ENCODE measurements around the gene CES2.
A peak's percentile ranks its signal among the peaks of the same experiment; 100 is the strongest.
"Not testable (repeated sequence)": the region's sequence is repeated elsewhere in the genome, so short reads cannot be mapped to it uniquely, and the experiment has no call there.

CES2 gene

GRCh38 chr16:66935314-66936011 is at the start of gene CES2:
Gene CES2, plus strand, starts transcription at chr16:66935516. Its CDS starts 120 bp downstream, at chr16:66935636.
- no peak for DNase-seq

GRCh38 chr16:66886321-66886720 is 49.0 kb upstream of the CES2 start:
- no peak for DNase-seq

- no peak for DNase-seq
Measured at GRCh38 chr16:66886914-66887313, 48.4 kb upstream of the CES2 start.

GRCh38 chr16:66888647-66889615 is 46.4 kb upstream of the CES2 start:
- no peak for DNase-seq

GRCh38 chr16:66889622-66890021 is 45.7 kb upstream of the CES2 start:
- DNase-seq = no peak

GRCh38 chr16:66890799-66891198 is 44.5 kb upstream of the CES2 start:
- DNase-seq = no peak

- DNase-seq = no peak
Measured at GRCh38 chr16:66891360-66891759, 44.0 kb upstream of the CES2 start.

- no peak for DNase-seq
Measured at GRCh38 chr16:66891797-66892196, 43.5 kb upstream of the CES2 start.

GRCh38 chr16:66894055-66894454 is 41.3 kb upstream of the CES2 start:
- DNase-seq = no peak

GRCh38 chr16:66894948-66895688 is 40.2 kb upstream of the CES2 start:
- DNase-seq = peak; percentile 57

- no peak for DNase-seq
Measured at GRCh38 chr16:66895689-66895979, 39.7 kb upstream of the CES2 start.

- DNase-seq = no peak
Measured at GRCh38 chr16:66895999-66896398, 39.3 kb upstream of the CES2 start.

GRCh38 chr16:66896682-66897081 is 38.6 kb upstream of the CES2 start:
- not testable (repeated sequence) for DNase-seq

GRCh38 chr16:66898207-66898606 is 37.1 kb upstream of the CES2 start:
- no peak for DNase-seq

GRCh38 chr16:66898933-66899309 is 36.4 kb upstream of the CES2 start:
- no peak for DNase-seq

GRCh38 chr16:66899310-66899944 is 35.9 kb upstream of the CES2 start:
- DNase-seq = no peak

GRCh38 chr16:66899945-66900710 is 35.2 kb upstream of the CES2 start:
- no peak for DNase-seq

GRCh38 chr16:66900721-66901441 is 34.4 kb upstream of the CES2 start:
- no peak for DNase-seq

- no peak for DNase-seq
Measured at GRCh38 chr16:66901626-66902025, 33.7 kb upstream of the CES2 start.

GRCh38 chr16:66902648-66903543 is 32.4 kb upstream of the CES2 start:
- DNase-seq = no peak
